Muscle layer of duodenum (tissue), 2 donors: ENCODE data around the gene LCP1.

Experiments
- H3K27ac ChIP-seq: one replicate; pipeline ENCODE4 v1.7.0; 2013; ENCODE audit warnings: mild to moderate bottlenecking, low read length
- H3K27me3 ChIP-seq: one replicate; pipeline ENCODE4 v1.7.0; 2013; ENCODE audit warnings: low read depth, mild to moderate bottlenecking, control low read depth, low read length
- H3K36me3 ChIP-seq, 2 donors: one replicate each; pipeline ENCODE4 v1.7.0; 2013; ENCODE audit warnings: low read length in 2 of 2, control low read depth in 1 of 2, mild to moderate bottlenecking in 1 of 2; ENCODE audit not compliant: insufficient read depth in 2 of 2, control insufficient read depth in 1 of 2
- H3K4me1 ChIP-seq, 2 donors: one replicate each; pipeline ENCODE4 v1.7.0; 2013; ENCODE audit warnings: low read length in 2 of 2, mild to moderate bottlenecking in 2 of 2, control low read depth in 1 of 2, moderate library complexity in 1 of 2; ENCODE audit not compliant: insufficient read depth in 2 of 2, control insufficient read depth in 1 of 2
- H3K4me3 ChIP-seq, 2 donors: one replicate each; pipeline ENCODE4 v1.7.0; 2013; ENCODE audit warnings: low read length in 2 of 2, low read depth in 1 of 2, mild to moderate bottlenecking in 1 of 2
- H3K9me3 ChIP-seq, 2 donors: one replicate each; pipeline ENCODE4 v1.7.0; 2013; ENCODE audit warnings: low read length in 2 of 2, control low read depth in 1 of 2, mild to moderate bottlenecking in 1 of 2; ENCODE audit not compliant: control insufficient read depth in 1 of 2
- donor health status: healthy.

Gene LCP1

DNA sequence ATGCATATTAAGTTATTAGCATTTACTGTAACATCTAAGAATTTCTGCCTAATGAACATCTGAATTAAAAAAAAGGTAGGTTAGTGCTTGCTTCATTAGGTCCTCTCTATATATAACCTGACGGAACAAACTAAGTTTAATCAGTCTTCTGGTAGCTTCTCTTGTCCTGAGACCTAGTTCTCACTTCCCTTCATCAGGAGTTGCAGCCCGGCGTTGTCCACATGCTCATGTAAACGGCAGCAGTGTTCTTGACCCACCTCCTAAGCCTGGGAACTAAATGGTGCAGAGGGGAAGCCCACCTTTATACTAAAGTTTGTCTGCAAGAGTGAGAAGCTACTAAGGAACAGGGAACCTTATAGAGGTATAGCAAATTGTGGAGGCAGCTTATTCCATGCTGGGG lies 45.3 kb downstream of the LCP1 start:
- Histone ChIP-seq H3K27me3 (no peaks in the 10 kb centered on the region), H3K4me1 (no peaks in the 10 kb centered on the region), H3K36me3 (no peaks in the 10 kb centered on the region), H3K27ac (no peak overlapping the region), H3K4me3 (no peak overlapping the region), H3K9me3 (no peaks in the 10 kb centered on the region)

DNA sequence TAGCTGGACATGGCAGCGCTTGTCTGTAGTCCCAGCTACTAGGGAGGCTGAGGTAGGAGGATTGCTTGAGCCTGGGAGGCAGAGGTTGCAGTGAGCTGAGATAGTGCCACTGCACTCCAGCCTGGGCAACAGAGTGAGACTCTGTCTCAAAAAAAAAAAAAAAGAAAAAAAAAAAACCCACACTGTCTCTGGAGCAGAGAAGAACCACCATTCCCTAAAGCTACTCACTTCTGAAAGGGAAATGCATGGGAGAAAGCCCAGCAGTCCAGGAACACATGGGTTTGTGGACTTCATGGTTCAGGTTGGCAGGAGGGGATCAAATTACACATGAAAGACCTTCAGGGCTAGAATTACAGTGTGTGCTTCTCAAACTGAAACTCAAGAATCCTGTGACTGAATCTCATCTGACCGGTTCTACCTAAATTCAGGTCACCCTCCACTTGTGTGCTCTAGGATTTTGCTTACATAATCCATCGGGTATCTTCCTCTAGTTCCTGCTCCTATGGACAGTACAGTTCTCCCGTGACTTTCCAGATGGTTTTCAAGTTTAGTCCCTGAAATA lies 46.9 kb downstream of the LCP1 start:
- no peak overlapping the region for H3K27ac ChIP-seq
- H3K9me3 ChIP-seq, result no peaks in the 10 kb centered on the region
- H3K4me1 ChIP-seq, result no peaks in the 10 kb centered on the region
- no peaks in the 10 kb centered on the region for H3K36me3 ChIP-seq
- H3K27me3 ChIP-seq, result no peaks in the 10 kb centered on the region
- H3K4me3 ChIP-seq, result no peak overlapping the region

DNA sequence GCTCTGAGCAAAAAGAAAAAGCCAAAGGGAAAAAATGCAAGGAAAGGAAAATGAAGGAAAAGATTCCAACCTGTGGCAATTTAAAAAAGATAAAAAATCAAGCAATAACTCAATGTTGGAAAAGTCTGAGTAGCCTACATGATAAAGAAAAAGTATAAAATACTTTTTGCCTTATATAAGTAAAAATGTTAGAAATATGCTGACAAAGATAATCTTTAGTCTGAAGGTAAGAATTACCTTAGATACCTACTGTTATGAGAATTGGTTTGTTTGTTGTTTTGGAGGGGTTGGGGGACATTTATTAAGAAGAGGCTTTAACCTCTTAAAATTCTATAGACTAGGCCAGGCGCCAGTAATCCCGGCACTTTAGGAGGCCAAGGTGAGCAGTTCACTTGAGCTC lies 47.5 kb downstream of the LCP1 start:
- H3K27ac ChIP-seq, result no peak overlapping the region
- no peak overlapping the region for H3K4me3 ChIP-seq
- no peaks in the 10 kb centered on the region for H3K27me3 ChIP-seq
- H3K9me3 ChIP-seq, result no peaks in the 10 kb centered on the region
- H3K4me1 ChIP-seq, result no peaks in the 10 kb centered on the region
- H3K36me3 ChIP-seq, result no peaks in the 10 kb centered on the region

- H3K4me3 ChIP-seq, result no peak overlapping the region
- H3K27ac ChIP-seq, result no peak overlapping the region
- H3K27me3 ChIP-seq, result no peaks in the 10 kb centered on the region
- H3K9me3 ChIP-seq, result no peaks in the 10 kb centered on the region
- H3K4me1 ChIP-seq, result no peaks in the 10 kb centered on the region
- no peaks in the 10 kb centered on the region for H3K36me3 ChIP-seq
Observed at GRCh38 chr13:46132109-46132508, 49.9 kb downstream of the LCP1 start.

GRCh38 chr13:46131705-46132104 lies 50.3 kb downstream of the LCP1 start:
- no peak overlapping the region for H3K27ac ChIP-seq
- no peak overlapping the region for H3K4me3 ChIP-seq
- H3K4me1 ChIP-seq, result no peaks in the 10 kb centered on the region
- H3K27me3 ChIP-seq, result no peaks in the 10 kb centered on the region
- no peaks in the 10 kb centered on the region for H3K36me3 ChIP-seq
- no peaks in the 10 kb centered on the region for H3K9me3 ChIP-seq

- Histone ChIP-seq H3K27me3 (no peaks in the 10 kb centered on the region), H3K27ac (no peak overlapping the region), H3K9me3 (no peaks in the 10 kb centered on the region), H3K4me1 (no peaks in the 10 kb centered on the region), H3K36me3 (no peaks in the 10 kb centered on the region), H3K4me3 (no peak overlapping the region)
Observed at GRCh38 chr13:46129955-46130618, 51.9 kb downstream of the LCP1 start.

DNA sequence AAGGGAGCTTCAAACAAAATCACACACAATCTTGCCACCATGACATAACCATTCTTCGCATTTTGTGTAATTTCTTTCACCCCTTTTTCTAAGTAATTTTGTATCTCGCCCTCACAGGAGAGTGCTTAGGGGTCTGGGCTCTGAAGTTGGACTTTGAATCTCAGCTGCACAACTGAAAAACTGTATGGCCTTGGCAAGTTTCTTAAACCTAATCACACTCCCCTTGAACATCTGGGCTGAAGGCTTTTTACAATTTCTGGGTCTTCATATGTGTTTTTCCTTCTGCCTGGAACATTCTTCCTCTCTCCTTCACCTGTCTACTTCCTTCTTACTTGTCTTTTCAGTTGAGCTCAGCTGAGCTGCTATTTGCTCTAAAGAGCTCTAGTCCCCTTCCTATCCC lies 52.9 kb downstream of the LCP1 start:
- Histone ChIP-seq H3K36me3 (no peaks in the 10 kb centered on the region), H3K4me3 (no peak overlapping the region)

DNA sequence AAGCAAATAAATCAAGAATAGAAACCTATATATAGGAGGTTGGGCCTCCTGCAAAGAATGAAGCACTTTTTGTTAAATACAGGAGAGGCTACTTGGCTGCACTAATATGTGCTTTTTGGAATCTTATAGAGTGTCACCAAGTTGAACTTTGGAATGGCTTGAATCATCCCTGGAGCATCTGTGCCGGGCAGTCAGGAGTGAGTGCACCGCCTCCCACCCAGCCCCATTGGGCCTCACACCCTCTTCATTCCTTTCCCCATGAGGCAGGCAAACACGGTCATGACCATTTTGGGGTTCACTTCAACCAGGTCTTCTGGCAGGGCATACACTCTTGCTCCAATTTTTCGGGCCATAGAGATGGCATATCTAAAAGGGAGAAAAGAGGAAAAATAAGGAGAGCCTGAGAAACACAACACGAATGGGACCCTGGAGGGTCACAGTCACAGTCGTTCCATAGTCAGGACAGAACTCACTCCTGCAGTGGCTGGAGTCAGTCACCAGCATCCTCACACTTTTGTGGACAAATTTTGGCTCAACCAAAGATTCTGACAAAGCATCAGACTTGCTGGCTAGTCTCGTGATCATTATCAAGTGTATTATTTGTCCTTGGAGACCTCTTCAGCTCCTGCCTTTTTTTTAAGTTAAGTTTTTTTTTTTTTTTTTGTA lies 54.5 kb downstream of the LCP1 start:
- H3K27me3 ChIP-seq, result no peaks in the 10 kb centered on the region
- no peaks in the 10 kb centered on the region for H3K4me1 ChIP-seq
- H3K9me3 ChIP-seq, result no peaks in the 10 kb centered on the region
- no peaks in the 10 kb centered on the region for H3K36me3 ChIP-seq
- H3K4me3 ChIP-seq, result no peak overlapping the region
- H3K27ac ChIP-seq, result no peak overlapping the region

More for the DNA sequence above, 52.9 kb downstream of the LCP1 start:
- H3K4me1 ChIP-seq, result no peaks in the 10 kb centered on the region
- no peak overlapping the region for H3K27ac ChIP-seq
- H3K9me3 ChIP-seq, result no peaks in the 10 kb centered on the region
- H3K27me3 ChIP-seq, result no peaks in the 10 kb centered on the region

DNA sequence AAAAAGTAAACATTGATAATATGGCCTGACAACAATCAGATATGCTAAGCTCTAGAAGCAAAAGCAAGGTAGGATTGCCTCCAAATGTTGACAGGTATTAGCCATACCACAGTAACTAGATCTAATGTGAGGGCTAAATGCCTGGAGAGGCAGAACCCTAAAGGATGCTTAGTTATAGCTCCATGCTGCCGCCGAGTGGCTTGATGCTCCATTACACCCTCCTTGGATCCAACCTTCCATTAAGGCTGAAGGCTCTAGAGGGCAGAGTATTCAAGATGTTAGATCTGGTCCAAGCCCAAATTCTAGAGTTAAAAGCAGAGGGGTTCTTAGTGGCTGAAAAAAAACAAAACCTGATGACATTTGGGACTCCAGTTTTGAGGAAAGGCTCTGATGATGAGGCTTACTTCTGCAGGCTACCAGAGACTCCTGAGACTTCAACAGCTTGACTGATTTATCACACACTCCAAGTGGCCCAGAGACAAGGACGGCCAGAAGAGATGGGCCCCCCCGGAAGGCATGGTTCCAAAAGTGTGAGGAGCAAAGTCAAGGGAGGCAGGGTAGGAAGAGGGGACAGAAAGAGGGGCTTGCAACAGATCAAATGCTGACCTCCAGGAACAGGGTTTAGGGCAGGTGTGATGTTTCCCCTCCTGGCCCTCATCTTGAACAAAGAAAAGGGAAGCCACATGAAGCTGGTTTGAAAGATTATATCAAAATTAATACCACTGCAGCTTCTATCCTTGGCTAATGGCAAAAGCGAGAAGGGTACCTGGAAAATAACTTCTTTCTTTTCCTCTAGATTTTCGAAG lies 55.2 kb downstream of the LCP1 start:
- no peak overlapping the region for H3K4me3 ChIP-seq
- H3K9me3 ChIP-seq, result no peaks in the 10 kb centered on the region
- no peak overlapping the region for H3K27ac ChIP-seq
- H3K36me3 ChIP-seq, result no peaks in the 10 kb centered on the region
- H3K27me3 ChIP-seq, result no peaks in the 10 kb centered on the region
- H3K4me1 ChIP-seq, result no peaks in the 10 kb centered on the region

GRCh38 chr13:46126056-46126455 lies 55.9 kb downstream of the LCP1 start:
- Histone ChIP-seq H3K36me3 (no peaks in the 10 kb centered on the region), H3K4me1 (no peaks in the 10 kb centered on the region), H3K27ac (no peak overlapping the region), H3K4me3 (no peak overlapping the region), H3K9me3 (no peaks in the 10 kb centered on the region), H3K27me3 (no peaks in the 10 kb centered on the region)
